AG04450 (cell line): ENCODE data around the gene CFDP1. TPM values are rescaled to one million over a fixed set of nuclear protein-coding genes. Genes with fewer than 3 reads are reported as not detected.

Source experiments
- CTCF ChIA-PET: fragments of 300-600, 350-600 bp; formaldehyde crosslinking; extraction: SDS; loops from one replicate; lab custom pipeline; 2022; ENCODE audit warnings: antibody characterized with exemption, inconsistent platforms; lab: Charles Lee
- POLR2A ChIA-PET: fragments of 350-600 bp; formaldehyde crosslinking; extraction: SDS; loops from one replicate; lab custom pipeline; 2021; ENCODE audit warnings: antibody characterized with exemption, inconsistent platforms; lab: Yijun Ruan, JAX
- DNase-seq: peaks from one replicate; pipeline ENCODE4 v3.0.0-alpha.2; 2011; ENCODE audit warnings: low read depth, low spot score
- H3K27ac ChIP-seq: one replicate; pipeline ENCODE4 v1.5.1; 2012; ENCODE audit warnings: low read depth, low read length, control low read depth
- H3K27me3 ChIP-seq: one replicate; pipeline ENCODE4 v1.6.0; 2012; ENCODE audit warnings: low read length; ENCODE audit not compliant: control insufficient read depth, insufficient read depth
- H3K4me3 ChIP-seq: 2 replicates; pipeline ENCODE4 v1.5.1; 2011; ENCODE audit warnings: mild to moderate bottlenecking, low read depth, low read length, control low read depth
- H3K9me3 ChIP-seq: 2 replicates; pipeline ENCODE4 v1.5.1; 2012; ENCODE audit warnings: low read length; ENCODE audit not compliant: control insufficient read depth, insufficient read depth
- polyA plus RNA-seq: library from polyadenylated mRNA; depleted of rRNA; stranded (reverse); fragments of >200 nt; gene quantifications from 2 replicates; pipeline ENCODE4 v1.2.3, GENCODE V29; 2011
- TF ChIP-seq, protein P1 (sequence below): IDR thresholded peaks from 2 replicates; pipeline ENCODE4 v1.5.1; 2011; ENCODE audit warnings: low read depth, low read length, control low read depth, inconsistent platforms

Gene CFDP1
- polyA plus RNA-seq, 1 experiment: 81.6 TPM

DNA sequence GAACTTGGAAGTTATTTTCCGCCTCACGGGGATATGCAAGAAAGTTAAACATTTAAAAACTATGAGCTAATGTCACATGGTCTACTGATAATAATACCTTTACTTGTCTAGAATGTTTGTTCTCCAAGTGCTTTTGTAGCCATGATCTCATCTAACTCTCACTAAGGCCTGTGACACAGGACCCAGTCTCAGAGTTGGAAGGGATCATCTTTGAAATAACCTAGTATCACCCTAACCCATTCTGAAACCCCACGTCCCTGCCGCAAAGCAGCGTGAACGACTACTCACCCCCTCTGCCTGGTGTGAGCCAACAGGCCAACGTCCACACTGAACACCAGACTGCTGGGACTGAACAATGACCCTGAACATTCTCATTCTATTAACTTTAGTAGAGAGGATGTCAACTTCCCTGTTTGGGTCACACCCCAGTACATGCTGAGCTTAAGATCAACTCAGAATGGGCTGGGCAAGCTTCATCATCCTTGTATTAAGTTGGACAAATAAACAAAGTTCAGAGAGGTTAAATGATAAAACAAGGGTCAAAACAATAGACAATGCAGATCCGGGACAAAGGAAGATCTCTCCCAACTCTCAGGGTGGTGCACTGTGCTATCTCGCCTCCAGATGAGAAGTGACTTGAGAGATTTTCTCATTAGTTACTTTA is 127.1 kb downstream of the CFDP1 start:
- DNase-seq: no peak
- Histone ChIP-seq H3K9me3 (no peaks in the 10 kb centered on the region), H3K4me3 (no peak overlapping the region; the same call in 1 of the 2 replicates), H3K27ac (peak overlapping the region; percentile 99), H3K27me3 (no peaks in the 10 kb centered on the region)
- POLR2A ChIA-PET: interaction anchor here (0.7 to 3.4 kb wide), 9 partner anchors 12 to 72 kb away, joined by 3 to 18 read pairs (median 4); partner anchors contain the start of gene BCAR1
- CTCF ChIA-PET: interaction anchor here (1.2 to 2.1 kb wide), 2 partner anchors 79 to 98 kb away, joined by 7 to 9 read pairs; no protein-coding TSS in a partner anchor
- TF ChIP-seq, protein P1, sequence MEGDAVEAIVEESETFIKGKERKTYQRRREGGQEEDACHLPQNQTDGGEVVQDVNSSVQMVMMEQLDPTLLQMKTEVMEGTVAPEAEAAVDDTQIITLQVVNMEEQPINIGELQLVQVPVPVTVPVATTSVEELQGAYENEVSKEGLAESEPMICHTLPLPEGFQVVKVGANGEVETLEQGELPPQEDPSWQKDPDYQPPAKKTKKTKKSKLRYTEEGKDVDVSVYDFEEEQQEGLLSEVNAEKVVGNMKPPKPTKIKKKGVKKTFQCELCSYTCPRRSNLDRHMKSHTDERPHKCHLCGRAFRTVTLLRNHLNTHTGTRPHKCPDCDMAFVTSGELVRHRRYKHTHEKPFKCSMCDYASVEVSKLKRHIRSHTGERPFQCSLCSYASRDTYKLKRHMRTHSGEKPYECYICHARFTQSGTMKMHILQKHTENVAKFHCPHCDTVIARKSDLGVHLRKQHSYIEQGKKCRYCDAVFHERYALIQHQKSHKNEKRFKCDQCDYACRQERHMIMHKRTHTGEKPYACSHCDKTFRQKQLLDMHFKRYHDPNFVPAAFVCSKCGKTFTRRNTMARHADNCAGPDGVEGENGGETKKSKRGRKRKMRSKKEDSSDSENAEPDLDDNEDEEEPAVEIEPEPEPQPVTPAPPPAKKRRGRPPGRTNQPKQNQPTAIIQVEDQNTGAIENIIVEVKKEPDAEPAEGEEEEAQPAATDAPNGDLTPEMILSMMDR: no peak

DNA sequence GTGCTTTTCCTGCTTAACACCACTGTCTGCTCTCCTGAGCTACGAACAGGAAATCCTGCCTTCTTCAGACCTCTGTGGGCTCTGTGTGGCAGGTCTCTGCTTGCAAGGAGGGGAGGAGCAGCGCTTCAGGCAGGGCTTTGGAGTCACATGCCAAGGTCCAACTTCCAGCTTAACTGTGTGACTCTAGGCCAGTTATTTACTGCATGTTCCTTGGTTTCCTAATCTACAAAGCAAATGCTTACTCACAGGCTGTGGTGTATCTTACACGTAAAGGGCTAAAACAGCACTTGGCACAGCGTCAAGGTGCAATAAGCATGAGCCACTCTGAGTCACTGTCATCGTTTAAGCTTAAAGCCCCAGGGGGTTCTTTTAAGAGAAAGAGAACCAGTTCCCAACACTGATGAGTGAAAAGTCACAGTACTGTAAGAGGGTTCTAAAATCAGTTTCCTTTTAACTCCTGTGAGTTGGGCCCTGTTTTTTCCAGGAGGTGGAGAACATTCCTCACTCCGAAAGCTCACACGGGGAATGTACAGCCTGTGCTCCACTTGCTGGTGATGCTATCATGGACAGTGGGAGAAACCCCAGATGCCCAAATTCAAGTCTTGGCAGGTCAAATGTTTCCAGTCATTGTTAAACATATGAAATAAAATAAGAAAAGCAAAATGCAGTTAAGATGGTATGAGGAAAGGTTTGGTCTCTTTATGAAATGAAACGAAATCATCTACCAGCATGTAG is 127.8 kb downstream of the CFDP1 start:
- Histone ChIP-seq H3K4me3 (peak overlapping the region; percentile 22; the same call in 1 of the 2 replicates), H3K27me3 (no peaks in the 10 kb centered on the region), H3K27ac (peak overlapping the region; percentile 99), H3K9me3 (no peaks in the 10 kb centered on the region)
- POLR2A ChIA-PET: interaction anchor here (0.7 to 3.4 kb wide), 11 partner anchors 12 to 73 kb away, joined by 3 to 18 read pairs (median 4); partner anchors contain the start of gene BCAR1
- TF ChIP-seq, protein P1: no peak
- peak; percentile 99 for DNase-seq
- CTCF ChIA-PET: interaction anchor here (0.8 to 2.1 kb wide), 8 partner anchors 12 to 99 kb away, joined by 3 to 9 read pairs (median 3); no protein-coding TSS in a partner anchor

DNA sequence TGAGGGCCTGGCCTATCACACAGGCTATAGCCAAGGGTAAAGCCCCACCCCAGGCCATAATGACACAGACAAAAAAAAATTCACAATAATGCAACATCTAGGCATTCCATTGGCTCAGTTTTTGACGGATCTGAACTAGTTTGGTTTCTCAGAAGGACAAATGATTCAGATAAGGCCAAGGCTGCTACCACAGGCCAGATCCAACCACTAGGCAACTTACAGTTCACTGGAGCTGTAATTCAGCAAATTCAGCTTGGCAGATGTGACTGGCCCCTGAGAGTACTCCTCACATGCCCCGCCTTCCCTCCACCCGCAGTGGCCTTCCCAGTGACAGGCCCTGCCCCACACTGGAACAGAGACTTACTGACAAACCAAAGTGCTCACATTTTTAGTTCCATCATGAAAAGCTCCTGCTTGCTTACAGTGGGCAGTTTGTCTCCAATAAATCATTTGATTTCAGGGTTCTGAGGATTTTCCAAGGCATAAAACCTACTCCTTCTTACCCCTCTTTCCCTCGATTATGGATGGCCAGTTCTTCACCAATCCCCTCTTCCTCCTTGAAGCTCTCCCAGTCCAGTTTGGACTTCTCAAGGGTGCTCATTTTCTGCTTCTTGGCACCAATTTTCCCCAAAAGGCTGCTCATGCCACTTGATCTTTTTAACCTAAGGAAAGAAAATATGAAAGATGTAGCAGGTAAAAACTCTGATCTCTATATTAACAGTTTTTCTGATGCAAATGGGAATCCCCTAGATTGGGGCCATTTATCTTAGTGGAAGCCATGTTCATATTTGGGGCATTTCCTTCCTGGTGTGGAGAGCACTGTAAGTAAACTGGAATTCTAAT is 128.6 kb downstream of the CFDP1 start:
- peak overlapping the region; percentile 11; the same call in 1 of the 2 replicates for H3K4me3 ChIP-seq
- TF ChIP-seq, protein P1: no peak

DNA sequence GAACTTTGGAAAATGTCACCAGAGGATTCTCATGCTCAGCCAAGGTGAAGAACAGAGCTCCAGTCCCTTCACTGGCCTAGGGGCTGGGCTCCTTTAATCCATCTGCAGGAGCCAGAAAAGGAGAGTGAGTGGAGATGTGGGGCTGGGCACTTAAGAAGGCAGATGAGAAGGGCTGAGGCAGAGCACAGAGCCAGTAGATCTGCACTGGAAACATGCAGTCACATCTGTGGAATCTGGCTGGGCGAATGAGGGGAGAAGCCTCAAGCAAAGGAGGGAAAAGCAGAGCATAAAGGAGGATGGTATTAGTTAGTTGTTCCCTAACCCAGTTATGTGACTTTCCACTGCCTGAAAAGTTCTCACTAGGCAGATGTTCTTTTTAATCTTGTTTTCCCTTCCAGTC is 131.5 kb downstream of the CFDP1 start:
- TF ChIP-seq, protein P1: no peak
- Histone ChIP-seq H3K9me3 (no peaks in the 10 kb centered on the region), H3K4me3 (no peak overlapping the region), H3K27me3 (no peaks in the 10 kb centered on the region), H3K27ac (no peak overlapping the region)
- CTCF ChIA-PET: interaction anchor here (0.7 kb wide), 1 partner anchor 69 kb away, joined by 4 read pairs; no protein-coding TSS in a partner anchor
- no peak for DNase-seq
- POLR2A ChIA-PET: interaction anchor here (0.7 kb wide), 1 partner anchor 154 kb away, joined by 7 read pairs; no protein-coding TSS in a partner anchor

More for the DNA sequence above, 128.6 kb downstream of the CFDP1 start:
- ChIA-PET POLR2A (interaction anchor here (0.7 to 3.4 kb wide), 9 partner anchors 15 to 73 kb away, joined by 3 to 18 read pairs (median 3); partner anchors contain the start of gene BCAR1), CTCF (interaction anchor here (0.8 to 2.1 kb wide), 7 partner anchors 11 to 81 kb away, joined by 3 to 7 read pairs (median 3); no protein-coding TSS in a partner anchor)
- Histone ChIP-seq H3K27me3 (no peaks in the 10 kb centered on the region), H3K9me3 (no peaks in the 10 kb centered on the region), H3K27ac (peak overlapping the region; percentile 99)
- DNase-seq: no peak
